Lung (tissue), 12 donors: ENCODE data around the gene POC1A. TPM values are rescaled to one million over a fixed set of nuclear protein-coding genes. Genes with fewer than 3 reads are reported as not detected.

Source experiments
- ATAC-seq: fragments of 200-7000 bp; cut with Tn5 transposase; one replicate; pipeline ENCODE4 v1.9.1; 2020; ENCODE audit warnings: moderate number of reproducible peaks; ENCODE audit not compliant: insufficient read depth, low FRiP score
- DNase-seq, 3 donors: peaks; one replicate each; pipeline ENCODE4 v3.0.0-alpha.2; 2013 to 2017
- H3K27ac ChIP-seq, 2 donors: one replicate each; pipeline ENCODE4 v1.5.1; 2013; ENCODE audit warnings: mild to moderate bottlenecking in 2 of 2, moderate library complexity in 2 of 2, control low read depth in 1 of 2, inconsistent platforms in 1 of 2, low read depth in 1 of 2, low read length in 1 of 2
- H3K27me3 ChIP-seq, 3 donors: one replicate each; pipeline ENCODE4 v1.5.1; 2013; ENCODE audit warnings: low read length in 2 of 3; ENCODE audit not compliant: control insufficient read depth in 3 of 3, insufficient read depth in 3 of 3
- H3K36me3 ChIP-seq, 4 donors: one replicate each; pipeline ENCODE4 v1.5.1; 2013; ENCODE audit warnings: low read length in 4 of 4, mild to moderate bottlenecking in 1 of 4, moderate library complexity in 1 of 4; ENCODE audit not compliant: control insufficient read depth in 4 of 4, insufficient read depth in 4 of 4
- H3K4me1 ChIP-seq, 5 donors: one replicate each; pipeline ENCODE4 v1.5.1; 2013; ENCODE audit warnings: low read length in 5 of 5, mild to moderate bottlenecking in 2 of 5, moderate library complexity in 1 of 5; ENCODE audit not compliant: control insufficient read depth in 5 of 5, insufficient read depth in 5 of 5
- H3K4me3 ChIP-seq: one replicate; pipeline ENCODE4 v1.5.1; 2013; ENCODE audit warnings: mild to moderate bottlenecking, control low read depth, moderate library complexity
- H3K9ac ChIP-seq, 2 donors: one replicate each; pipeline ENCODE4 v1.5.1; 2013; ENCODE audit warnings: low read length in 2 of 2, control low read depth in 1 of 2; ENCODE audit not compliant: insufficient read depth in 1 of 2
- H3K9me3 ChIP-seq, 4 donors: one replicate each; pipeline ENCODE4 v1.5.1; 2013; ENCODE audit warnings: low read length in 3 of 4, mild to moderate bottlenecking in 1 of 4, moderate library complexity in 1 of 4; ENCODE audit not compliant: control insufficient read depth in 4 of 4, insufficient read depth in 3 of 4
- WGBS, 2 donors: extraction: QIAGEN DNeasy Blood & Tissue Kit; methylation state at CpG; one replicate each; pipeline ENCODE4 v1.1.7; 2013; 5-methylcytosine and 5-hydroxymethylcytosine counted together
- polyA plus RNA-seq, 2 donors: library from polyadenylated mRNA; stranded (reverse); fragments of 200-250 nt; gene quantifications; one replicate each; pipeline ENCODE4 v1.2.1, GENCODE V29; 2013
- total RNA-seq, 2 donors: library from RNA; depleted of rRNA in 1 of 2; stranded (reverse); fragments of >200 nt in 1 of 2; gene quantifications; one replicate each; pipeline ENCODE4 v1.2.1, GENCODE V29; 2014 to 2021
- TF ChIP-seq, protein P1 (sequence below): IDR thresholded peaks from 2 replicates; pipeline ENCODE4 v1.5.1; 2012; ENCODE audit warnings: mild to moderate bottlenecking; ENCODE audit errors: control extremely low read depth, extremely low read depth
- donor health status: control.
- donor health status: control.
- donor health status: Bipolar disorder and iron deficiency.
- donor health status: healthy.
- donor health status: DM: yes; HTN: yes; CAD: no.

POC1A gene
- total and polyA plus RNA-seq, 4 donors, result 2.3 to 5.4 (median 4.0) TPM

DNA sequence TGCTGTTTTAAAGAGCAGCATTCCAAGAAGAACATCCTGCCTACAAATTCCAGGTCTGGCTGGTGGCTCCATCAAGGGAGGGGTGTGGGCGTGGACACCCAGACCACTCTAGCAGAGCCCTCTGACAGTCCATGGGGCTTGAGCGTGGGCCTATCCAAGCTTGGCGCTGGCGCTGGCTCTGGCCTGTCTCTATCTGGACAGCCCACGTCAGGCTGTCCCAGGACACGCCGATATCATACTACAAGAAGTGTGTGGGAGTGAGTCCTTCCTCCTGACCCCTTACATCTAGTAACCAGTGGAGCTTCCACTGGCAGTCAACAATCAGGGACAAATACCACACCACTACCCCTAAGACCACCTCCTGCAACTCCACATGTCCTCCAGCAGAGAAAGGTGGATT, 80.7 kb downstream of the POC1A start:
- ATAC-seq (no peak), DNase-seq (no peak)
- H3K9ac ChIP-seq, result no peak overlapping the region
- H3K9me3 ChIP-seq, result no peaks in the 10 kb centered on the region
- TF ChIP-seq, protein P1, sequence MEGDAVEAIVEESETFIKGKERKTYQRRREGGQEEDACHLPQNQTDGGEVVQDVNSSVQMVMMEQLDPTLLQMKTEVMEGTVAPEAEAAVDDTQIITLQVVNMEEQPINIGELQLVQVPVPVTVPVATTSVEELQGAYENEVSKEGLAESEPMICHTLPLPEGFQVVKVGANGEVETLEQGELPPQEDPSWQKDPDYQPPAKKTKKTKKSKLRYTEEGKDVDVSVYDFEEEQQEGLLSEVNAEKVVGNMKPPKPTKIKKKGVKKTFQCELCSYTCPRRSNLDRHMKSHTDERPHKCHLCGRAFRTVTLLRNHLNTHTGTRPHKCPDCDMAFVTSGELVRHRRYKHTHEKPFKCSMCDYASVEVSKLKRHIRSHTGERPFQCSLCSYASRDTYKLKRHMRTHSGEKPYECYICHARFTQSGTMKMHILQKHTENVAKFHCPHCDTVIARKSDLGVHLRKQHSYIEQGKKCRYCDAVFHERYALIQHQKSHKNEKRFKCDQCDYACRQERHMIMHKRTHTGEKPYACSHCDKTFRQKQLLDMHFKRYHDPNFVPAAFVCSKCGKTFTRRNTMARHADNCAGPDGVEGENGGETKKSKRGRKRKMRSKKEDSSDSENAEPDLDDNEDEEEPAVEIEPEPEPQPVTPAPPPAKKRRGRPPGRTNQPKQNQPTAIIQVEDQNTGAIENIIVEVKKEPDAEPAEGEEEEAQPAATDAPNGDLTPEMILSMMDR, result no peak
- H3K36me3 ChIP-seq, result no peaks in the 10 kb centered on the region
- no peaks in the 10 kb centered on the region for H3K27me3 ChIP-seq
- no peak overlapping the region for H3K4me3 ChIP-seq
- H3K27ac ChIP-seq, result no peak overlapping the region
- 89 to 99% methylated on average over 7 of the region's 7 CpGs for WGBS, 2 donors
- peaks cover 0 to 22% (median 17%) of the 10 kb centered on the region in 5 donors for H3K4me1 ChIP-seq

GRCh38 chr3:52072471-52072870, 81.8 kb downstream of the POC1A start:
- no peaks in the 10 kb centered on the region for H3K36me3 ChIP-seq
- H3K4me1 ChIP-seq, result peaks cover 0 to 22% (median 12%) of the 10 kb centered on the region in 5 donors
- no peak overlapping the region for H3K9ac ChIP-seq
- DNase-seq, result no peak
- no peak overlapping the region for H3K4me3 ChIP-seq
- H3K27me3 ChIP-seq, result no peaks in the 10 kb centered on the region
- WGBS, 2 donors, result 96 to 97% methylated on average over 8 of the region's 8 CpGs
- H3K9me3 ChIP-seq, result no peaks in the 10 kb centered on the region
- TF ChIP-seq, protein P1, result no peak
- no peak overlapping the region for H3K27ac ChIP-seq
- ATAC-seq, result no peak

- no peak for DNase-seq
These were observed 82.2 kb downstream of the POC1A start for GRCh38 chr3:52072020-52072419.

More at GRCh38 chr3:52072020-52072419, 82.2 kb downstream of the POC1A start:
- ATAC-seq, result no peak
- Histone ChIP-seq H3K27ac (peak overlapping the region in 1 of 2 donors; percentile 9), H3K4me1 (peaks cover 0 to 19% (median 8%) of the 10 kb centered on the region in 5 donors), H3K9ac (no peak overlapping the region), H3K4me3 (no peak overlapping the region), H3K9me3 (no peaks in the 10 kb centered on the region), H3K36me3 (no peaks in the 10 kb centered on the region), H3K27me3 (no peaks in the 10 kb centered on the region)
- 71 to 87% methylated on average over 5 of the region's 5 CpGs for WGBS, 2 donors
- TF ChIP-seq, protein P1, result no peak
